Hematopoietic multipotent progenitor cell treated with erythropoietin and hydrocortisone succinate and interleukin-3 and kit ligand, for 15 days (in vitro differentiated cells): ENCODE data around the gene AGBL1.

Experiments
- DNase-seq: peaks from one replicate; pipeline ENCODE4 v3.0.0-alpha.2; 2015; ENCODE audit warnings: low spot score

The AGBL1 gene

DNA sequence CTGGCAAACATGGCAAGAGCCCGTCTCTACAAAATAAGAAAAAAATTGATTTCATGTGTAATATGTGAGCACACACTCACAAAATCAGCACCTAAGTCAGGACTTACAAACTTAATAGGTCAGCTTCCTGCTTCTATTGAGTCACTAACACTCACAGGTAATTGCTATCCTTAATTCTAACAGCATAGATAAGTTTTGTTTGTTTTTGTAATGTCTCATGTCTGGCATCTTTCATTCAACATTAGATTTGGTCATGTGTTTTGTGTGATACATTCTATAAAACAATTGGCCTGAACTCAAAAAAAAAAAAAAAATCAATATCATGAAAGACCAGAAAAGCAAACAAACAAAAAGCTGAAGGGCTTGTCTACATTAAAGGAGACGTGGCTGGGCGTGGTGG is 564.7 kb downstream of the AGBL1 start:
- DNase-seq: no peak

DNA sequence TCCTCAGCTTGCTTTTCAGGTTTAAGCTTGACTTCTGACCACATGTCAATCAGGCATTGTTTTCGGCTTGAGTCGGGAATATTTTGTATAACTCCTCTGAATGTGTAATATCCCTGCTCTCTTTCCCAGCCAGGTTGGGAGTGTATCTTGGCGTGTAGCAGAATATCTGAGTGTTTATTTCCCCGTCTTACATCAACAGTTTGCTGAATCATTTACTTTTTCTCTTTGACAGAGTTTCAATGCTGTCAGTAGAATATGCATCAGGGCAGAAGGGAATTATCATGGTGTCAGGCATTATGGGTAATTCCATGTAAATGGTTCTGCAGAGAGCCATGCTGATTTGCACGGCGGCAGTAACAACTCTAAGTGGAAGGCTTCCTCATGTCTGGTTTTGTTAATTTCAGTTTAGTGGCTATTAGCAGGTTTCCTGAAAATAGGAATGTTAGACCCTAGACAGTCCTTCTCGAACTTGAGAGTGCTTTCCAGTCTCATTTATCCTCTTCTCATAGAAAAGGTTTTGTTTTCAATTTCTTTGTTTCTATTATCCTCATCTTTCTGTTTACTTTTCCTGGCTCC is 566.3 kb downstream of the AGBL1 start:
- no peak for DNase-seq

DNA sequence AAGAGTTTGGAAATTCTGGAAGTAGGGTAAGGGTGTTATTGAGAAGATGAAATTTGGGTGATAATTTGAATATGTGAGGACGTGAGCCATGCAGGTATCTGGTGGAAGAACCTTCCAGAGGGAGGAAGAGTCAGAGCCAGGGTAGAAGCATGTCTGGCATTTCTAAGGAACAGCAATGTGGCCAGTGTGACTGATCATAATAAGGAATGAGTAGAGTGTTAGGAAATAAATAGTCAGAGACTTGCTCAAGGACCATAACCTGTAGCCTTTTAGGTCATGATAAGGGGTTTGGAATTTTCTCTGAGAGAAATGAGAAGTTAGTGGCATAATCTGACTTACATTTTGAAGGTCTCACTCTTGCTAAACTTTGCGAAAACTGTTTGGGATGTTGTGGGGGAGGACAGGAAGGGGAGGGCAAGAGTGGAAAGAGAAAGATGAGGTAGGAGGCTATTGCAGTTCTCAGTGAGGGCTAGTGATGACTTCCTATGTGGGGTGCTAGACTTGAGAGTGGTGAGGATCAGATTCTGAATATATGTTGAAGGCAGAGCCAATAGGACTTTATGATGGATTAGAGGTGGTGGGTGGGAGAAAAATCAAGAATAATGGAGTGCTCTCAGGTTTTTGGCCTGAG is 568.3 kb downstream of the AGBL1 start:
- DNase-seq: no peak

DNA sequence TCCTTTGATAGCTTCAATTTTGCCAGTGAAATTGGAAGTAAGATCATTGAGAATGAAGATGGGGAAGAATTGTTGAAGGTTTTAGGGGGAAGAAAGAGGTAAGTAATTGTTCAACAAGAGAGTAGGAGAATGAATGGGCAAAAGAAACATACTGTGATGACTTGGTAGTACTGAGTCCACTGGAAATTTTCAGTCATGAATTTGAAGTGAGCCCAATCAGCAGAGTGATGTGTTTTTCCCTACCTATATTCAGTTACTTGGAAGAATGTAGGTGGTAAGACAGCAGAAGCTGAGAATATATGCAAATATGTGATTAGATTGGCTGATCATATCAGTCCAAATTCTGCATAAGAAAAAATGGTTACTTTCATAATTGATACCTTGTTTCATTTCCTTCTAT is 569.6 kb downstream of the AGBL1 start:
- DNase-seq: no peak

DNA sequence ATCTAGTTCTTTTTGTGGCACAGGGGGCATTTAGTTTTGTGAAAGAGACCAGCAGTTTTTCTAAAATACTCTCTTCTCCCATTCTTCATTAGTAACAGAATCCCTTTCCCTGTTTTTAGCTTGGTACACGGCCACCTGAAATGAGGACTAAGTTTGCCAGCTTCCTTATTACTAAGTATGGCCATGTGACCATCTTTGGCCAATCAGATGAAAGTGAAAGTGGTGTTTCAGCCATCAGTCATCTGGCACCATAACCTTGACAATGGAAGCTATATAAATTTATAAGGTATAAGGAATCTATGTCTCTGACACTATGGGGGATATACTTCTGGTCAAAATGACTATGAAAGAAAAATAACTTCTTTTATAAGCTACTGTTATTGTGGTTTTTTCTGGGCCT is 570.4 kb downstream of the AGBL1 start:
- DNase-seq: no peak

DNA sequence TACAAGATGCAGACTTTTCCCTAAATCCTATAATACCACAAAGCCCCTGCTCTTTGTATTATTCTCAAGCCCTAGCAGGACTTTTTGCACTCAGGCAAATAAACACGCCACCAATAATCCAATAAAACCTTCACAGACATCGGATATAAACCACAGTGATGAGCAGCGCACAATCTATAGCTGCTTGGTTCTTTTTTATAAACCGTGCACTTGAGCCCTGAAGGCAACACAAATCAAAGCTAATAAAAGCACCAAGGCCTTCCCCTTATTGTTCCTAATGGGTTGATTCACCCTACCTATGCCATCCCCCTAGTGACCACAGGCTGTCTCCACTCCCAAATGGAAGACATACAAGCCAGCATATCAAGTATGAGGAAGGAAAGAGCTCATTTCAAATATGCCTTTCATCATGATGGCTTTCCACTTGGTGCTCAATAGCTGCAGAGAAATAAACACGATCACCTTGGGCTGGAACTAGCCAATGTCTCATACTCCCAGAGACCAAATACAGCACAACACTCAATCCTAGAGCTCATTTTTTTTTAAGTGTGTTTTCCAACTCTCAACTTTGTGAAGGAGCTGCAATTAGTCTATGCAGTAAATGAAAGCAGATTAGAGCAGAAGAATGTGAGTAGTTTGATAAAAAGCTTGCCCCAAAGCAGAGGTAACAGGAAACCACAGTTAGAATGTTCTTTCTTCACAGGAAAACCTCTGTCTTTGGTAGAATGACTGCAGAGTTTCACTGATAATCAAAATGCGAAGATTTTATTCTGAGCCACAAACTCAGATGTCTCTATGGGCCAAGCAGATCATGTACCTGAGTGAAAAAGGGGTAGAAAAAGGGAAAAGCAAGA is 573.9 kb downstream of the AGBL1 start:
- DNase-seq: no peak

DNA sequence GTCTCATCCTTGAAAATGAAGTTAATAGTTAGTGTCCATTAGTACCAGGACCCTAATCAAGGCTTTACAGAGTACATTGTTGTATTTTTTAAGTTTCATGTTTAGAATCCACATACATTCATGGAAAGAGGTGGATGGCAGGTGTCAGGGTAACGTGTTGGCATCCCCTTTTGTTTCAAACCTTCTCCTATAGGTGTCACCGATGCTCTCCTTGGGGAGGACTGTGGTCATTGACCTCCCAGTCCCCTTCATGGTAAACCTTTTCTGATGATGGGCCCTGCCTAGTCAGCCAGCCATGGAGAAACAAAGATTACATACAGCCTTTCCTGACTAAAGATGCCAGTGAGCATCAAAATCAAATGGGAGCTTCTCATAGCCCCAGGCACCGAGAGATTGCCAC is 574.8 kb downstream of the AGBL1 start:
- no peak for DNase-seq

DNA sequence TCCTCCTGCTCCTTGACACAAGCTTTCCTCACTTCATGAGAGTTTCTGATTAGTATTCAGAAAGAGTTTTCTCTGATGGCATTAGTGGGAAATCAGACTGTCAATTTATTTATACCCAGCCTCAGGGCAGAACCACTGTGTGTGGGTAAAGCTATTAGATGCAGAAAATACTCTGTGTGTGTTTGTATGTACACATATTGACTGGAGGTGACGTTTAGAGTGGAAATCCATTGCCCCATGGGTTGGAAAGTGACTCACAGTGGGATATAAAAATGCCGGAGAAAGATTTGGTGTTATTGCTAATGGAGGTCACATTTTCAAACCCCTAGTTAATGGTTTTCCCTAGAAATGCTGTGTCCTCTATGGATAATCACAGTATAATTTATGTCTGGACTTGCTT is 577.6 kb downstream of the AGBL1 start:
- DNase-seq: no peak

DNA sequence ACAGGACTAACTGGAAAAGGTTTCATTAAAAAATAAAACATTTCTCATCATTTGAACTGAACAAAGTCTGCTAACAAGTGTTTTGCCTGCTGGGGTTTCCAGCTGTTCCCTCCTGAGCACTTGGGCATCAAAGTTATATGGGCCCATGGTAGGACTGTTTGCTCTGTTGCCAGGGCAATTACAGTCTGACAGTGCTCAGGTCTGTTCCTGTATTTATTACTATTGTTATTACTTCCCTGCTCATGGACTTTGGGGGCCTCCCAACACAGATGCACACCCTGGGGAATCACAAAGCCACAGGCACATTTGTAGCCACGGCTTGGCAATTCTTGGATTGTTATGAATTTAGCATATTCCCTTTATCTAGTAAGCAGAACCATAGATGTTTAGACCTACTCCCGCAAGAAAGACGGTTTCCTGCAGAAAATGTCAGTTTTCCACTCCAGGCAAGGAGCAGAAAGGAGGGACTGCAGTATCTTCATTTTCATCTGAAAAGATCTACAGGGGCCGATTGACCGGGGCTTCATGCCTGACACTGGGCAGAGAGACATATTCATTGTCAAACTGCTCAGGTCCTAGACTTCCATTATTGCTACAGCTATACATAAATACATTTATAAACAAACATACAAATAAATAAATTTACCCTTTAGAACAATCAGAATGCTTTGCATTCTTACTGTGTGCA is 580.2 kb downstream of the AGBL1 start:
- no peak for DNase-seq

DNA sequence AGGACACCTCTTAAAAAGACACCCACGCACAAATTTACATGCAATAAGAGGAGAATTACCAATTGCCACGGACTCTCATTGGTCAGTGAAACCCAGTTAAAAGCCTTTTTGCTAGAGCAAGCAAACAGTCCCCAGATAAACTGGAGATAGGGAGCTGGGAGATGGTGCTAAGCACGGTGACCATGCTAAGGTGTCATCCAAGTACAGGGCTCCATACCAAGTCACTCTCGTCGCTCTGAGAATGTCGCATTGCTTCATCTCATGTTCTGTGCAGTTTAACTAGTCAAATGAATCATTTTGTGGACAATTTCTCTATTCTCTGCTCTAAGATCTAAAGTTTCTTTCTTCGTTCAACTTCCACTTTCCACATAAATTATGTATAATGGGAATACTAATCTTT is 581.9 kb downstream of the AGBL1 start:
- no peak for DNase-seq

DNA sequence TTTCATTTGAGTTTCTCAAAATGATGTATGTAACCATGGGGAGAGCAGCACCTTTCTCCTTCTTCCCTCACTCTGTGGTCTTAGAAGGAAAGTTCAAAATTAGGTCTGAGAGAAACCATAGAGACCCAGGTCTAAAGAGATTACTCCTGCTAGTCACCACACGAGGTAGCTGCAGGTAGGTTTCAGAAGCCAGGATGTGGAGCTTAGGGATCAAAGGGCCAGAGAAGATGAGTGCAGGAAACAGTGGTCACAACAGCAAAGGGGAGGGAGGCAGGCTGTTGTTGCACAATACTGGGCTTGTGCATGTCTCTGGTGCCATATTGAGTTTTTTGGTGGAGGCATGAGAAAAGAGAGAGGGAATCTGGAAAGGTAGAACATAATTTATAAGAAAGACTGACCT is 583.6 kb downstream of the AGBL1 start:
- no peak for DNase-seq

DNA sequence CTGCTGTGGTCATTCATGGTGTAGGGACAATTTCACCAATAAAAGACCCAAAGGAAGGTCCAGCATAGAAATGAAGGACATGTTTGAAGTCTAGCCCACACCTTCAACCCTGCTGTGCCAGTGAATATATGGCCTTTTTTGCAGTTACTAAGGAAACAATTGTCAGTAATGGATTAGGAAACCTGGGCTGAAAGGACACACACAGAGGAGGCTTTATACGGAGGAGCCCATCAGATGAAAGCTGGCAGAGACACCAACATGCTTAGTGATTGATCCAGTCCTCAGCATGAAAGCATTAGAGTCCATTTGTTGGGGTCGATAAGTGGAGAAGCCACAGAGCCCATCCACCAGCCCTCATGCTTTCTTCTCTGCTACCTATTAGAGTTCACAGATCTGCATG is 584.3 kb downstream of the AGBL1 start:
- no peak for DNase-seq

DNA sequence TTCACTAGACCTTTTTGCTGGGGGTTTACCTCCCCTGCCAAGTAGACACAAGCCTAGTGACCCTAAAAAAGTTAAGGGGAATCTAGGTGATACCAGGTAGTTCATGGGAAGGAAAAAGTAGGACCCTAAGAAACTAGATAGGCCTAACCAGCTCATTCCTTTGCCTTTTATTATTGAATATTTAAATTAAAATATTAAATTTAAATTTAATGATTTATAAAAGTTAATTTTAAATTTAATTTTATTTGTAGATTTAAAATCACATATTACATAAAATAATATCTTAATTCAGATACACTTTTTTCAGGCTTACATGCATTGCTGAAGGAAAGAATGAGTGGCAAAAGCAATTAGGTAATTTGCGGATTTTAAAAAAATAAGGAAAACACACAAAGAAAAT is 584.9 kb downstream of the AGBL1 start:
- no peak for DNase-seq

DNA sequence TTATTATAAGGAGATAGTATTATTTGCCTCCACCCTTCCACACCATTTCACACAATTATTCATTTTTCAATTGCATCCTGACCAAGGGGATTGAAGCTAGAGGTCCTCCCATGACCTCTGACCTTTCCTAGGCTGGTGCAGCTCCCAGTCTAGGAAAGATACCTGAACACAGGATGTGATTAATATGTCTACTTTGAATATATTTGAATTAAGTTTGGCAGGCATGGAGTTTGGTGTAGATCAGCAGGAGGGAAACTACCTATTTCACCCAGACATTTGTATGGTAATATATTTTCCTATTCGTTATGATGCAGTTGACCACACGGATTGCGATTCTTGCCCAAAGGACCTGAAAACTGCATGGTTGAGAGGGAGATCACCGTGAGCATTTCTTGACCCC is 596.3 kb downstream of the AGBL1 start:
- DNase-seq: no peak

DNA sequence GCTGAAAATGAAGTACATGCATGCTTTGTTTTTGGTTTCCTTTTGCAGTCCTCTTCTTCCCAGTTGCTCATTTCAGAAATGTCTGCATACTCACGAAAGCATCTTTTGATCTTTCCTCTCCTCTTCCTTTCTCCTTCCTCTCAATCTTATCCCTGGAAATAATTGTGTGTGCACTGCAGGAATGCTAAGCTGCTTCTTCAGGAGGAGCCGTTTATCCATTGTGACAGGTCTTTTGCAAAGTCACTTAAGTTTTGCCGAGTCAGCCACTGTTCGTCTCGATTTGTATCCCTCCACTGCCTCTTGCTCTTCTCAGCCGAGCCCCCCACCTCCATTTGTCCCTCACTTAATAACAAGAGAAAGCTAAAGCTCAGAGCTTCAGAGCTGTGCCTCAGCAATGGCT is 597.6 kb downstream of the AGBL1 start:
- no peak for DNase-seq

DNA sequence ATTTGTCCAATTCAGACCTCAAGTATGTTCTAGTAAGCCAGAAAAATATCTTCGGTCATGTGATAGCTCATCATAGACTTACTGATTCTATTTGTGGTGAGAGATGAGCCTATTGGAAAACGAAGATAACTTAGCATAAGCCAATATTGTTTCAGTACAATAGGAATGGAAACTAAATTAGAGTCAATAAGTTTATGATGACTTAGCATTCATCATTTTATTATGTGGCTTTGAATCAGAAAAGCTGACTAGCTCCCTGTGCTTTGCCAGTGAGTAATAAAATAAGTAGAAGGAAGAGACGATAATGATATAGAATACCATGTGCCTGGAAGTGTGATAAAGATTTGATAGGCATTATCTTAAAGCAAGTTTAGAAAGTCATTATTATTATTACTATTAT is 605.6 kb downstream of the AGBL1 start:
- no peak for DNase-seq

DNA sequence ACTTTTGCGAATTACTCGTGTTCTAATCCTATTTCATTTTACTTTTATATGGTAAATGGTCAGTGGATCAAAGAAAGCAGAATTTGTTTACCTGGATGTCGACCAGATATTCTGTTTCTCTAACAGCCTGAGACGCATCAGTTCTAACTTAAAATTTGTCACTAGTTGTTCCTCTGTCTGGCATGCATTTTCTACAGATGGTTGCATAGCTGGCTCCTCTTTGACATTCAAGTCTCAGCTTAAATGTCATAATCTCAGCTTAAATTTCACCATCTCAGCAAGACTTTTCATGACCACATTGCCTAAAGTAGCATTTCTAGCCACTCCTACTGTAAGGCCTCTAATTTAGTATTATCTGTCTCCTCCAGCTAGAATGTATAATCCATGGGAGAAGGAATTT is 609.3 kb downstream of the AGBL1 start:
- DNase-seq: no peak

DNA sequence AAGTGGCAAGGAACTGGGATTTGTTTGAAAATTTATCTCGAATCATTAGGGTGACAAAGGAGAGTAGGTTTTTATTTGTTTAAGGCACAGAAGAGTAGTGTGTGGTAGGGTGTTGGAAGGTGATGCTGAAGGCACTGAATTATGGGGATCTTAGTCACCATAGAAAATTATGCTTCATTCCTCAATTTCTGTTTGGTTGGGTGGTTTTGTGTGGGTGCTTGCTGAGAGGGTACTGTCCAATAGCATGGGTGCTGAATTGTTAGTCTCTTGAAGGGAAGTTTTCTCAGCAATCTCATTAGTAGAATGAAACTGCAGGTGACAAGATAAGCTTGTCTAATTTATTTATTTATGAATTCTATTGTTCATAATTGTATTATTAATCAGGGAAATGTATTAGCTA is 610.9 kb downstream of the AGBL1 start:
- DNase-seq: no peak

DNA sequence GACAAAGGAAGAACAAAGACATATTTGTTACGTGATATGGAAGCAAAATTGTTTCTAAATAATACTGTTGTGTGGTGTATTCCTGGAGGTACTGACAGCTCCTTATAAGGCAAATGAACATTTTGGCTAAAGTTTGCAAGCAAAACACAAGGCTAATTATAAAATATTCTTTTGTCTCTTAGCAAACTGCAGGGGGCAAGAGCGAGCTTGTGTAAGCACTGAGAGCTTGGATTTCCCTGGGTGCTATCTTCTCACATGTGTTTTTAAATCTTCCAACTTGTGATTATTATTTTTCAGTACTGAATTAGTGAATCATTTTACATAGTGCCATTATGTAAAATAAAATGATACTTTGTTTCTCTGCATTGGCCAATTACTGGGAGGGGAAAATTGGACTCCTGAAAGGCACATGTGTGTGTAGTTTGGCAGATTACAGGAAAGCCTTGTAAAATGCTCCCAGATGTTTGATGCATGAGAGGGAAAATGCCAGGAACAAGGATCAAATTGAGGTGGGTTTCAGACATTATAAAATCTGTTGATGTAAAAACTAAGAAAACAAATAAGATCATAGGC is 611.5 kb downstream of the AGBL1 start:
- no peak for DNase-seq

DNA sequence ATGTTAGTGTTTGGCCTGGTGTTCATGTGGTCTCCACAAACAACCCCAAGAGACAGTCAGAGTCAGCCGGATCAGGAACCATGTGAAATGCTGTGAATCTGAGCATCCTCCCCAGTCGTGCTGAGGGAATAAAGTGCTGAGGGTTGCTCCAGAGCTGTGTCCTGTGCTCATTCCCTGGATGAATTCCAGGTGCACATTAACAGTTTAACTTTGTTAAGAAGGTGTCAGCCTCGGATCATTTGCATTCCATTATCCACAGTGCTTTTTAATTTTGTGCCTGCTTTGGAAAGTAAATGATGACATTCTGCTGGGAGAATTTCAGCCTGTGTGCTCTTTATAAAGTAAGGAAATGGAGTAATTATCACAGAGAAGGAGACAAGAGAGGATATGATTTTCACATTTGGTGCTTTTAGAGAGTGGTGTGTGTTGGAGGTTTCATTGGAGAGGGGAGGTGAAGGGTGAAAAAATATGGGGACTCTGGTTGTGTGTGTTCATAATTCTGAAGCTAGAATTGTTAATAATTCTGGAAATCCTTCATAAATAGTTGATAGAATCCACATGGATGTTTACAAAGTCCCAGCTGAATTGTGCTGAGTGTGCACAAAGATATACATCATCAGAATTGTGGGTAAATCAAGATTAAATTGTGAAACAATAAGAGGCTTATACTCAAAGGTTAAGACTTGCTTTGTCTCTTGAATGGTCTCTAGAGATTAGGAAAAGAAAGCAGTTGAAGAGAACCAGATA is 621.4 kb downstream of the AGBL1 start:
- DNase-seq: no peak

DNA sequence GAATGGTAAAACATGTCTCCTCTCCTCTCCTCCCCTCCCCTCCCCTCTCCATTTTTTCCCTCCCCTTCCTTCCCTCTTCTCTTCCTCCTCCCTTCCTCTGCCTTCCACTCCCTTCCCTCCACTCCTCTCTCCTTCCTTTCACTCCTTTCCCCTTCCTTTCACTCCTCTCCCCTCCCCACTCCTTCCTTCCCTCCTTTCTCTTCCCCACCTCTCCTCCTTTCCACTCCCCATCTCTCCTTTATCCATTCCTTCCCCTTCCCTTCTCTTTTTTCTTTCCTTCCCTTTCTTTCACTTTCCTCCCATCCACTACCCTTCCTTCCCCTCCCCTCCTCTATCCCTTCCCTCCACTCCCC is 621.9 kb downstream of the AGBL1 start:
- DNase-seq: no peak

DNA sequence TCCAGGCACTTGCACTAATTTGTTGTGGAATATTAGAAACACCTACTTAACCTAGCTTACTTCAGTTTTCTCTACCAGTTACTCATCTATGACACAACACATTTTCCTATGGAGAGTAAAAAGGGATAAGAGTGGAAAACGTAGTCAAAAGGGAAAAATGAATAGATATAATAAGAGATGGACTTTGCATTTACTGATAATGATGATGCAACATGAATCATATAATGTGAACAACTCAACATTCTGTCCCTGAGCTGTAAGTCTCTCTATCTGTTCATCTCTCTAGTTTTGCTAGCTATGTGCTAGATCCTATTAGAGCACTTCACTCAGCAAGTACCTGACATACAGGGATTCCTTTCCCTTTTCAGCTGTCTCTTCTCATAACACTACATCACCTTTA is 627.1 kb downstream of the AGBL1 start:
- no peak for DNase-seq
